Left forelimb (tissue), 1 donor: Measurements from ENCODE around the gene PTPRO.

ENCODE experiments used
- DNase-seq: peaks from one replicate; pipeline ENCODE4 v3.0.0-alpha.2; 2018; ENCODE audit warnings: low spot score

PTPRO gene

GRCh38 chr12:15558915-15559528 lies 236.7 kb downstream of the PTPRO start:
- DNase-seq: no peak

DNA sequence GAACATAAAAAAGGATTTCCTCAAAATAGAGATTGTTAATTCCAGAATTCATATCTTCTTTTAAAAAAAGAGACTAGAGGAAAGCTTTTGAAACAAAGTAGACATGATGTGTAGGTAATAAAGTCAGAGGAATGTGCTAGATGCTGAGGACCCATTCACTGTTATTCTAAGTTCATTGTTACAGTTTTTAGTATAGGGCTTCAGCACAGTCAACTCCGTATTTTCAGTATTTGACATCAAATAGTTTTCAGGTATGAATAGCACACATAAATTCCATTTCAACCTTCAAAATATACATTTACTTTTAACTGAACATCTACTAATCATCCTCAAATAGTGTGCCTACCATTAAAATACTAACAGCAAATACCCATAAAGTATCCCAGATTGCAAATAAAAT lies 239.1 kb downstream of the PTPRO start:
- DNase-seq: no peak

DNA sequence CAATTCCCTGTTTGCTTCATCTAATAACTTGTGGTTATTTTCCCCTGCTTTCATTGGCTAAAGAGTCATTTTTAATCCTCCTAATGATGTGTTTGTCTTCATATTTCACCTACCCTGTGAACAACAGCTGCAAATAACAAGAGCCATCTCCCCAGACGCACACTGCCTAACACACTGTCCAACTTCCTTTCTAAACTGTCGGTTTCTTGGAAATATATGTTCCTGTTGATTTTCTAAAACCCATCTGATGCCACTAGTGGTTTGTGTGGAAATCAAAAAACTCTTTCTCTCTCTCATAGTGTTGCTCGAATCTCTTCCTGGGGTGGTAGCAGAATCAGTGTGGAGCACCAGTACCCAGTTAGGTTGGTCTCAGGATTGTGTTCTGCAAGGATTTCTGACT lies 240.0 kb downstream of the PTPRO start:
- DNase-seq: no peak

GRCh38 chr12:15563663-15564062 lies 241.4 kb downstream of the PTPRO start:
- DNase-seq: no peak

GRCh38 chr12:15574353-15574752 lies 252.0 kb downstream of the PTPRO start:
- DNase-seq: no peak

- DNase-seq: no peak
These were observed 253.6 kb downstream of the PTPRO start for GRCh38 chr12:15575671-15576541.

GRCh38 chr12:15580431-15580830 lies 258.1 kb downstream of the PTPRO start:
- no peak for DNase-seq

- no peak for DNase-seq
These were observed 258.7 kb downstream of the PTPRO start for GRCh38 chr12:15581006-15581405.

DNA sequence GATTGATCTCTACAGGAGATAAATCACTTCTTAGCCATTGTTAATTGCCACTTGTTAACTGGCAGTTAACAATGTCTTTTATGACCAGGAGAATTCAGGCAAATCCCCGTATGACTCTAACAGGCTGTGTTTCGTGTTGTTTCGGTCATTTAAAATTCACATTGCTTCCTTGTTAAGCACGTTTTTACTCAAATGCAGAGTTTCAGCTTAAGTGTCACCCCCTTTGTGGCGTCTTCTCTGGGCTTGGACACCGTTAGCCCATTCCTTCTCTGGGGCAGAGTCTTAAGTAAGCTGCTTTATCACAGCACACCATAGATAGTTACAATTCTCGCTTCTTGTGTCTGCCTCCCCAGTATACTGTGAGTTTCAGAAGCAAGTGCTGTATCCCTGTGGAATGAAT lies 261.5 kb downstream of the PTPRO start:
- no peak for DNase-seq

DNA sequence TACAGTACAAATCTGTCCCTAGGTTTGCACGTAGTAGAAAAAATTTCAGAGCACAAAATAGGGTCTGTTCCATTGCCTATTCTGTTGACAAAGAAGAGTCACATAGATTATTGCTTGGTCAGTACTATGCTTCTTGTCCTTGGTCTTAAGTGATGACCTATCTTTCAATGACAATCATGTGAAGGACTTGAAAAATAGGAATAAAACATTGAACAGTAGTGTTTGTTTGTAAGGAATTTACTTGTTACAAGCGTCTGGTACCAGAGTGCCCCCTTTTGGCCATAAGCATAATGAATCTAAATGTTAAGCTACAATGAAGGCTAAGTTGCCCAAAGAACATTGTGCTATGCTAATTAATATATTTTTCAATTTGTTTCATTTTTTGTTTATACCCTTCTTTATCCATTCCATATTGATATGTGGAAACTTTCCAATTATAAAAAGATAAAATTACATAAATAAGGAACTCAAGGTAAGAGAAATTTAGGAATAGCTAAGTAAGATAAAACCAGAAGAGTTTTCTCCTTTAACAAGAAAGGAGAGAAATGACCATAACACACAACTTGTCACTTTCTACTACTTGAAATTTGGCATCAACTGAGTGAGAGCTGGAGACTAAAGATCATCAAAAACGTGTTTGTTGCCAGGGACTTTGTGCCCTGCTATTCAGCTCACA lies 262.2 kb downstream of the PTPRO start:
- no peak for DNase-seq

DNA sequence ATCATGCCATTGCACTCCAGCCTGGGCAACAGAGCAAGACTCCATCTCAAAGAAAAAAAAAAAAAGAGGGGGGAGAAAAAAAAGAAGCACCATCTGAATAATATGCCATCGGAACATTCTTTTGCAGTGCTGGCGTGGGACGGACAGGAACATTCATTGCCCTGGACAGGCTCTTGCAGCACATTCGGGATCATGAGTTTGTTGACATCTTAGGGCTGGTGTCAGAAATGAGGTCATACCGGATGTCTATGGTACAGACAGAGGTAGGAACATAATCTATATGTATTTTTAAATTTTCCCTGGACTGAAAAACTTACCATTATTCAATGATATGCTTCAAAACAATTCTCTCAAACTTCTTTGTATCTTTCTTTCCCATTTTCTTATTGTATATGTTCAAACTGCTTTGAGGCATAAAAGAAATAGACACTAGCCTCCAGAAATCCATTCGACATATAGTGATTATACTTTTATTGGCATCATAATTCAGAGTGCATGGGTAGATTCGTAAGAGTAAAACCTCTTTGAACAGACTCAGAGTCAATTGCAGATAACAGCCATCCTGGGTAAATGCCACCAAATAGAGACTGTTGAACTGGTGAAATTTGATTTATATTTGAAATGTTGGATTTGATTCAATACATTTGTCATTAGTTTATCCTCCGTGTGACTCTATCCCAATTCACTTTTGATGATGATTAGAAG lies 267.2 kb downstream of the PTPRO start:
- no peak for DNase-seq

- peak; percentile 69 for DNase-seq
These were observed 268.0 kb downstream of the PTPRO start for GRCh38 chr12:15590180-15590826.

DNA sequence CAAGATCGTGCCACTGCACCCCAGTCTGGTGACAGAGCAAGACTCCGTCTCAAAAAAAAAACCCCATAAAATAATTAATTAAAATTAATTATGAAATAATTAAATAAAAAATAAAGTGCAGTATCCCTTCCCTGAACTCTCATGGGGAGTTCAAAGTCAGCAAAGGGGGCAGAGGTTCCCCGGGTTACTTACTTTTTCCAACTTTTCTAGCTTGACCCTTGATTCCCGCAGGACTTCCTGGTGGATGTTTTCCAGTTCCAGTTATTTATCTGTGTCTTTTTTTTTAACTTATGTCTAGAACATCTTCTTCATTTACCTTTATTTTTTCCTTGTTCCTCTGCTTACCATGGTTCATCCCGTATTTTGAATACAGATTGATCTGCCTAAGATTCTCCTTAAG lies 269.5 kb downstream of the PTPRO start:
- DNase-seq: no peak

DNA sequence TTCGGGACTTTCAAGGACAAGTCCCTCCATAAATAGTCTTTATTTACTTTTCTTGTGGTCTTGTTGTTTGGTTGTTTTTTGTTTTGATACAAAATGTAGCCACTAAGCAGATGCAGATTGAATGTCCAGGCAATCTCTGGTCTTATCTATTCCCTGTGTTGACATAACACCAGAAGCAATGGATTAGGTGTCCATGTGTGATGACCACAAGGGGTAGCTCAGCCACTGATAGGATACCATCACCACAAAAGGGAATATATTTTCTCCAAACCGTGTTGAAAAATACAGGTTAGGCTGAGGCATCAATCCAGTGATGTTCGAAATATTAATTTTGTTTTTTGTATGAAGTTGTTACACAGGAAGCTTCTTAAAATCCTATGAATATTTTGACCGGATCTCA lies 270.6 kb downstream of the PTPRO start:
- DNase-seq: no peak

GRCh38 chr12:15596174-15596573 lies 273.9 kb downstream of the PTPRO start:
- no peak for DNase-seq

- DNase-seq: no peak
These were observed 275.0 kb downstream of the PTPRO start for GRCh38 chr12:15597125-15597830.

- DNase-seq: no peak
These were observed 277.1 kb downstream of the PTPRO start for GRCh38 chr12:15599266-15600037.

GRCh38 chr12:15600223-15600935 lies 278.1 kb downstream of the PTPRO start:
- DNase-seq: no peak

DNA sequence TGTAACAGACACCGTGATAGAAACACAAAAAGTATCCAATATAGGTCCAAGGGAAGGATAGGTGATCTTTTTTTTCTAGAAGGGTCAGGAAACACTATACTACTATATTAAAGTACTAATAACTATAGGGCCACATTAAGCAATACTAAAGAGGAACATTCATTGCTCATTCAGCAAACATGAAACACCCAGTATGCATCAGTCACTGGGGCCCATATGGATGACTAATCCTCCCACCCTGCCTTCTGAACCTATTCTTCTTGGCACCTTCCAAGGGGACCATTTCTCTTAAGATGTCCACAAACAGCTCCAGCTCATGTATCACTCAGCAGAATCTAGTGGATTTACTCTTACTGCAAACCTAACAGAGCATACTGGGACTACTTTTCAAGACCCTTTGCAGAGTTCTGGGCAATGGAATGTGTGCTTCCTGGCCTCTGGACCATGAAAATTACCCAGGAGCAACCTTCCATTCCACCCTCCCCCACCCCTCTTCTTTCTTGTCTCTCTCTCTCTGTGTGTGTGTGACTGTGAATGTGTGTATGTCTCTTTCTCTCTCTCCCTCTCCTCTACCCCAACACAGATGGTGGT lies 279.0 kb downstream of the PTPRO start:
- DNase-seq: no peak
